Activated T-cell treated with anti-CD3 and anti-CD28 coated beads, Interleukin-2, amount 50 U/mL, for 72 hours (primary cell): ENCODE results near the gene TRMT13. TPM values are rescaled to one million over a fixed set of nuclear protein-coding genes. Genes with fewer than 3 reads are reported as not detected.

ENCODE experiments used
- ATAC-seq, 2 donors: fragments of 150-1000 bp; cut with Tn5 transposase; replicated peaks in 1 of 2; 2 replicates each; pipeline ENCODE4 v1.10.0; 2021; ENCODE audit warnings: moderate library complexity in 2 of 2, mild to moderate bottlenecking in 1 of 2
- DNase-seq, 2 donors: peaks; one replicate each; pipeline ENCODE4 v3.0.0; 2021 to 2022; ENCODE audit warnings: mixed read lengths in 1 of 2
- H3K27ac Mint-ChIP-seq: one replicate; pipeline ENCODE4 v1.8.0; 2022; ENCODE audit warnings: mild to moderate bottlenecking, moderate library complexity, mixed read lengths
- H3K27me3 Mint-ChIP-seq: one replicate; pipeline ENCODE4 v1.8.0; 2022; ENCODE audit warnings: low read depth, mixed read lengths
- H3K36me3 Mint-ChIP-seq, 2 donors: one replicate each; pipeline ENCODE4 v1.8.0; 2022; ENCODE audit warnings: mixed read lengths in 2 of 2, mild to moderate bottlenecking in 1 of 2; ENCODE audit not compliant: insufficient read depth in 2 of 2
- H3K4me1 Mint-ChIP-seq: one replicate; pipeline ENCODE4 v1.8.0; 2022; ENCODE audit warnings: low read depth, mixed read lengths
- H3K4me3 Mint-ChIP-seq, 2 donors: one replicate each; pipeline ENCODE4 v1.8.0; 2022; ENCODE audit warnings: mild to moderate bottlenecking in 2 of 2, mixed read lengths in 2 of 2, moderate library complexity in 2 of 2
- H3K9me3 Mint-ChIP-seq, 2 donors: one replicate each; pipeline ENCODE4 v1.8.0; 2022; ENCODE audit warnings: mixed read lengths in 2 of 2
- total RNA-seq, 2 donors: library from RNA; stranded (reverse); gene quantifications; one replicate each; pipeline ENCODE4 v1.2.3, GENCODE V29; 2022

Gene TRMT13
- total RNA-seq, 2 donors from 2014 or later, result 19.9 to 24.4 TPM

GRCh38 chr1:100131623-100132022 lies 1.3 kb upstream of the TRMT13 start:
- Mint-ChIP-seq H3K27ac (peak overlapping the region; percentile 96), H3K4me3 (peak overlapping the region; percentile 98 to 99), H3K27me3 (no peaks in the 10 kb centered on the region), H3K36me3 (peaks cover 2 to 7% of the 10 kb centered on the region in 2 donors), H3K4me1 (peaks cover 50% of the 10 kb centered on the region), H3K9me3 (no peaks in the 10 kb centered on the region)
- DNase-seq (no peak), ATAC-seq (no peak)

GRCh38 chr1:100134872-100135271 lies 1.9 kb downstream of the TRMT13 start:
- Mint-ChIP-seq H3K27me3 (no peaks in the 10 kb centered on the region), H3K4me3 (peak overlapping the region; percentile 4 to 98), H3K9me3 (no peaks in the 10 kb centered on the region), H3K36me3 (peaks cover 8 to 13% of the 10 kb centered on the region in 2 donors), H3K4me1 (peaks cover 42% of the 10 kb centered on the region), H3K27ac (peak overlapping the region; percentile 25)
- DNase-seq, result no peak
- no peak for ATAC-seq

GRCh38 chr1:100137602-100138001 lies 4.6 kb downstream of the TRMT13 start:
- Mint-ChIP-seq H3K4me3 (no peak overlapping the region), H3K27me3 (no peaks in the 10 kb centered on the region), H3K27ac (no peak overlapping the region), H3K9me3 (no peaks in the 10 kb centered on the region), H3K36me3 (peaks cover 11 to 21% of the 10 kb centered on the region in 2 donors), H3K4me1 (peaks cover 16% of the 10 kb centered on the region)
- DNase-seq, result no peak
- ATAC-seq, result no peak

- Mint-ChIP-seq H3K27me3 (no peaks in the 10 kb centered on the region), H3K4me3 (no peak overlapping the region), H3K36me3 (peaks cover 11 to 31% of the 10 kb centered on the region in 2 donors), H3K27ac (no peak overlapping the region), H3K4me1 (no peaks in the 10 kb centered on the region), H3K9me3 (no peaks in the 10 kb centered on the region)
- ATAC-seq (no peak), DNase-seq (no peak)
Measured at GRCh38 chr1:100141192-100141591, 8.2 kb downstream of the TRMT13 start.

- H3K36me3 Mint-ChIP-seq, result peaks cover 11 to 31% of the 10 kb centered on the region in 2 donors
- H3K4me1 Mint-ChIP-seq, result no peaks in the 10 kb centered on the region
- ATAC-seq (no peak), DNase-seq (no peak)
- no peaks in the 10 kb centered on the region for H3K27me3 Mint-ChIP-seq
- peak overlapping the region; percentile 14 for H3K27ac Mint-ChIP-seq
- no peaks in the 10 kb centered on the region for H3K9me3 Mint-ChIP-seq
- H3K4me3 Mint-ChIP-seq, result no peak overlapping the region
Measured at GRCh38 chr1:100142343-100142742, 9.4 kb downstream of the TRMT13 start.

- Mint-ChIP-seq H3K4me3 (no peak overlapping the region), H3K4me1 (no peaks in the 10 kb centered on the region), H3K36me3 (peaks cover 8 to 33% of the 10 kb centered on the region in 2 donors), H3K9me3 (no peaks in the 10 kb centered on the region), H3K27me3 (no peaks in the 10 kb centered on the region), H3K27ac (no peak overlapping the region)
- DNase-seq (no peak), ATAC-seq (no peak)
Measured at GRCh38 chr1:100145116-100145515, 12.2 kb downstream of the TRMT13 start.

- no peak for ATAC-seq
- Mint-ChIP-seq H3K27me3 (no peaks in the 10 kb centered on the region), H3K4me3 (no peak overlapping the region), H3K27ac (no peak overlapping the region), H3K36me3 (peaks cover 11 to 29% of the 10 kb centered on the region in 2 donors), H3K9me3 (no peaks in the 10 kb centered on the region), H3K4me1 (peaks cover 2% of the 10 kb centered on the region)
- DNase-seq, result no peak
Measured at GRCh38 chr1:100146958-100147357, 14.0 kb downstream of the TRMT13 start.

- DNase-seq (no peak), ATAC-seq (no peak)
- Mint-ChIP-seq H3K4me3 (no peak overlapping the region), H3K27me3 (no peaks in the 10 kb centered on the region), H3K9me3 (no peaks in the 10 kb centered on the region), H3K4me1 (peaks cover 9% of the 10 kb centered on the region), H3K36me3 (peaks cover 9 to 23% of the 10 kb centered on the region in 2 donors), H3K27ac (no peak overlapping the region)
Measured at GRCh38 chr1:100147875-100148274, 14.9 kb downstream of the TRMT13 start.

- H3K27ac Mint-ChIP-seq, result peak overlapping the region; percentile 80
- DNase-seq (no peak), ATAC-seq (no peak)
- H3K27me3 Mint-ChIP-seq, result no peaks in the 10 kb centered on the region
- H3K36me3 Mint-ChIP-seq, result peaks cover 7 to 11% of the 10 kb centered on the region in 2 donors
- H3K9me3 Mint-ChIP-seq, result no peaks in the 10 kb centered on the region
- H3K4me1 Mint-ChIP-seq, result peaks cover 9% of the 10 kb centered on the region
- H3K4me3 Mint-ChIP-seq, result no peak overlapping the region
Measured at GRCh38 chr1:100151679-100152078, 18.7 kb downstream of the TRMT13 start.

GRCh38 chr1:100152271-100152670 lies 19.3 kb downstream of the TRMT13 start:
- H3K4me3 Mint-ChIP-seq, result peak overlapping the region in 1 of 2 donors; percentile 13

GRCh38 chr1:100162881-100163280 lies 29.9 kb downstream of the TRMT13 start:
- DNase-seq, result no peak

More at GRCh38 chr1:100152271-100152670, 19.3 kb downstream of the TRMT13 start:
- Mint-ChIP-seq H3K27me3 (no peaks in the 10 kb centered on the region), H3K27ac (peak overlapping the region; percentile 80), H3K9me3 (no peaks in the 10 kb centered on the region), H3K36me3 (peaks cover 7 to 11% of the 10 kb centered on the region in 2 donors), H3K4me1 (peaks cover 9% of the 10 kb centered on the region)
- no peak for ATAC-seq
- DNase-seq, result no peak

GRCh38 chr1:100164216-100164615 lies 31.3 kb downstream of the TRMT13 start:
- no peaks in the 10 kb centered on the region for H3K4me1 Mint-ChIP-seq
- DNase-seq (no peak), ATAC-seq (no peak)
- no peaks in the 10 kb centered on the region for H3K36me3 Mint-ChIP-seq
- no peak overlapping the region for H3K4me3 Mint-ChIP-seq
- H3K27ac Mint-ChIP-seq, result no peak overlapping the region
- H3K27me3 Mint-ChIP-seq, result no peaks in the 10 kb centered on the region
- H3K9me3 Mint-ChIP-seq, result no peaks in the 10 kb centered on the region

More at GRCh38 chr1:100162881-100163280, 29.9 kb downstream of the TRMT13 start:
- no peaks in the 10 kb centered on the region for H3K4me1 Mint-ChIP-seq
- H3K4me3 Mint-ChIP-seq, result no peak overlapping the region
- H3K27me3 Mint-ChIP-seq, result no peaks in the 10 kb centered on the region
- no peaks in the 10 kb centered on the region for H3K36me3 Mint-ChIP-seq
- no peaks in the 10 kb centered on the region for H3K9me3 Mint-ChIP-seq
- ATAC-seq, result no peak
- H3K27ac Mint-ChIP-seq, result no peak overlapping the region

- no peak overlapping the region for H3K27ac Mint-ChIP-seq
- H3K27me3 Mint-ChIP-seq, result no peaks in the 10 kb centered on the region
- no peaks in the 10 kb centered on the region for H3K4me1 Mint-ChIP-seq
- ATAC-seq (no peak), DNase-seq (no peak)
- H3K36me3 Mint-ChIP-seq, result no peaks in the 10 kb centered on the region
- H3K4me3 Mint-ChIP-seq, result no peak overlapping the region
- no peaks in the 10 kb centered on the region for H3K9me3 Mint-ChIP-seq
Measured at GRCh38 chr1:100164702-100165101, 31.7 kb downstream of the TRMT13 start.

- no peaks in the 10 kb centered on the region for H3K36me3 Mint-ChIP-seq
- no peak overlapping the region for H3K27ac Mint-ChIP-seq
- no peaks in the 10 kb centered on the region for H3K9me3 Mint-ChIP-seq
- H3K4me1 Mint-ChIP-seq, result no peaks in the 10 kb centered on the region
- no peaks in the 10 kb centered on the region for H3K27me3 Mint-ChIP-seq
- ATAC-seq, result no peak
- H3K4me3 Mint-ChIP-seq, result no peak overlapping the region
- DNase-seq, result no peak
Measured at GRCh38 chr1:100168051-100168450, 35.1 kb downstream of the TRMT13 start.
